GM23338 (cell line): Measurements from ENCODE around the gene NLE1. TPM values are rescaled to one million over a fixed set of nuclear protein-coding genes. Genes with fewer than 3 reads are reported as not detected.

ENCODE experiments used
- ATAC-seq: fragments of 200-7000 bp; cut with Tn5 transposase; 3 replicates; pipeline ENCODE4 v1.9.1; 2020
- DNase-seq: peaks from one replicate; pipeline ENCODE4 v3.0.0-alpha.2; 2015; ENCODE audit warnings: low spot score
- H2AFZ ChIP-seq: fragments of 200-600 bp; sonication (generic); 2 replicates; pipeline ENCODE4 v1.8.0; 2016; ENCODE audit warnings: antibody characterized with exemption, mild to moderate bottlenecking, moderate library complexity
- H3F3A ChIP-seq: fragments of 200-600 bp; sonication (generic); replicated peaks from 2 replicates; pipeline ENCODE4 v1.8.0; 2017; ENCODE audit warnings: antibody characterized with exemption, mixed run types, low read depth
- H3K27ac ChIP-seq: fragments of 200-600 bp; sonication (generic); 2 replicates; pipeline ENCODE4 v1.6.1; 2016; ENCODE audit warnings: low read depth
- H3K27me3 ChIP-seq: fragments of 200-600 bp; sonication (generic); 2 replicates; pipeline ENCODE4 v1.8.0; 2016; ENCODE audit warnings: mild to moderate bottlenecking, mixed run types, moderate library complexity; ENCODE audit not compliant: insufficient read depth
- H3K36me3 ChIP-seq: fragments of 200-600 bp; sonication (generic); 2 replicates; pipeline ENCODE4 v1.8.0; 2016; ENCODE audit warnings: mild to moderate bottlenecking; ENCODE audit not compliant: insufficient read depth
- H3K4me1 ChIP-seq: fragments of 200-600 bp; sonication (generic); 2 replicates; pipeline ENCODE4 v1.8.0; 2016; ENCODE audit warnings: mild to moderate bottlenecking, moderate library complexity; ENCODE audit not compliant: insufficient read depth
- H3K4me2 ChIP-seq: fragments of 200-600 bp; sonication (generic); 2 replicates; pipeline ENCODE4 v1.7.1; 2017; ENCODE audit warnings: mixed run types
- H3K4me3 ChIP-seq: fragments of 200-600 bp; sonication (generic); 2 replicates; pipeline ENCODE4 v1.6.1; 2016; ENCODE audit warnings: mixed run types
- H3K79me2 ChIP-seq: fragments of 200-600 bp; sonication (generic); replicated peaks from 2 replicates; pipeline ENCODE4 v1.8.0; 2017; ENCODE audit warnings: mild to moderate bottlenecking; ENCODE audit not compliant: insufficient read depth
- H3K9me2 ChIP-seq: fragments of 200-600 bp; sonication (generic); 2 replicates; pipeline ENCODE4 v1.8.0; 2017; ENCODE audit not compliant: insufficient read depth
- H4K20me1 ChIP-seq: fragments of 200-600 bp; sonication (generic); replicated peaks from 2 replicates; pipeline ENCODE4 v1.8.0; 2017; ENCODE audit warnings: mild to moderate bottlenecking; ENCODE audit not compliant: insufficient read depth
- H3K27ac Mint-ChIP-seq: 2 replicates; pipeline ENCODE4 v1.8.0; 2020; ENCODE audit warnings: inconsistent platforms, mild to moderate bottlenecking, moderate library complexity, mixed read lengths
- H3K27me3 Mint-ChIP-seq: 3 replicates; pipeline ENCODE4 v1.8.0; 2022; ENCODE audit warnings: low read depth, mild to moderate bottlenecking, moderate library complexity, mixed read lengths, inconsistent platforms; ENCODE audit not compliant: insufficient read depth, poor library complexity
- H3K36me3 Mint-ChIP-seq: 3 replicates; pipeline ENCODE4 v1.8.0; 2021; ENCODE audit warnings: low read depth, mild to moderate bottlenecking, inconsistent platforms, moderate library complexity, mixed read lengths
- H3K4me1 Mint-ChIP-seq: 3 replicates; pipeline ENCODE4 v1.8.0; 2020; ENCODE audit warnings: mild to moderate bottlenecking, inconsistent platforms, mixed read lengths
- H3K4me3 Mint-ChIP-seq: 3 replicates; pipeline ENCODE4 v1.8.0; 2021; ENCODE audit warnings: moderate library complexity, mild to moderate bottlenecking, inconsistent platforms, mixed read lengths
- H3K9me3 Mint-ChIP-seq: 3 replicates; pipeline ENCODE4 v1.8.0; 2020; ENCODE audit warnings: moderate library complexity, mild to moderate bottlenecking, inconsistent platforms, mixed read lengths
- CREB1 ChIP-seq: fragments of 250-450 bp; sonication (Bioruptor Pico); IDR thresholded peaks from 2 replicates; pipeline ENCODE4 v1.5.0; 2020; ENCODE audit warnings: low read depth, mild to moderate bottlenecking, moderate library complexity
- ETS1 ChIP-seq: IDR thresholded peaks from 2 replicates; pipeline ENCODE4 v1.6.1; 2016; ENCODE audit warnings: antibody characterized with exemption
- EZH2 ChIP-seq: fragments of 200-600 bp; sonication (generic); IDR thresholded peaks from one replicate; pipeline ENCODE4 v1.8.0; 2017; ENCODE audit warnings: antibody characterized with exemption, mild to moderate bottlenecking, low read depth; ENCODE audit not compliant: unreplicated experiment
- EZH2phosphoT487 ChIP-seq: fragments of 200-600 bp; sonication (generic); IDR thresholded peaks from one replicate; pipeline ENCODE4 v1.8.1; 2018; ENCODE audit warnings: antibody characterized with exemption; ENCODE audit not compliant: unreplicated experiment
- NANOG ChIP-seq: IDR thresholded peaks from 2 replicates; pipeline ENCODE4 v1.6.1; 2016; ENCODE audit warnings: antibody characterized with exemption, borderline replicate concordance
- POLR2AphosphoS5 ChIP-seq: IDR thresholded peaks from 2 replicates; pipeline ENCODE4 v1.6.1; 2016; ENCODE audit warnings: antibody characterized with exemption, low read depth
- ZNF114 ChIP-seq: fragments of 250-450 bp; sonication (Bioruptor Pico); IDR thresholded peaks from 2 replicates; pipeline ENCODE4 v1.5.0; 2020; ENCODE audit warnings: mild to moderate bottlenecking, moderate library complexity
- ZNF331 ChIP-seq: fragments of 250-450 bp; sonication (Bioruptor Pico); IDR thresholded peaks from 2 replicates; pipeline ENCODE4 v1.5.0; 2020; ENCODE audit warnings: low read depth, mild to moderate bottlenecking, moderate library complexity
- polyA plus RNA-seq: library from polyadenylated mRNA; unstranded; fragments of >200 nt; fragmentation: Nextera tagmentation; extraction: Ambion mirVana; gene quantifications from 2 replicates; pipeline ENCODE4 v1.2.1, GENCODE V29; 2016
- total RNA-seq: library from RNA; depleted of rRNA; stranded (reverse); fragments of >200 nt; shearing (Covaris generic); gene quantifications from 2 replicates; pipeline ENCODE4 v1.2.3, GENCODE V29; 2014
- TF ChIP-seq, protein P1 (sequence below), 2 experiments: fragments of 200-600 bp in 1 of 2; sonication (generic) in 1 of 2; conservative IDR thresholded peaks; 2 replicates each; pipeline versions ENCODE4 v1.5.1 to v1.6.1; 2016 to 2017; ENCODE audit warnings: antibody characterized with exemption in 2 of 2, low read depth in 2 of 2, mild to moderate bottlenecking in 2 of 2, moderate library complexity in 1 of 2
- TF ChIP-seq, protein P2 (sequence below): IDR thresholded peaks from one replicate; pipeline ENCODE4 v1.6.1; 2018; ENCODE audit warnings: antibody characterized with exemption; ENCODE audit not compliant: unreplicated experiment

NLE1 gene
- total and polyA plus RNA-seq, 2 experiments from 2014 or later: 16.6 to 66.4 TPM

DNA sequence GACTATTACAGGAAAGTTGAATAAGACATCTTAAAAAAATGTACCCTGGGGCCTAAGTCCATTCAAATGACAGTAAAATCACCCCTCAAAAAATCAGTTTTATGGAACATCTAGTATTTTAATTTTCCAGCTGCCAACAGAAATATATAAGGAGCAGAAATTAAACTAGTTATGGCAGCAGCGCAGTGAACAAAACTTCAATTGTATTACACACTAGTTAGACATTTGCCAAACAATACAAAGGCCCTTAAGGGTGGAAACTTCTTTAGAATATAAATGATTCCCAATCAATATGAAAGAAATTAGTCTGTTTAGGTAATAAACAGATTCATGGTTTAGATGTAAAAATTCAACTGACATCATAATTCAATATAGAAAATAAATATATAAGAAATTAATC, 60.5 kb downstream of the NLE1 start:
- Mint-ChIP-seq H3K4me1 (peaks cover 58% of the 10 kb centered on the region), H3K36me3 (no peaks in the 10 kb centered on the region; the same call in 2 of the 3 replicates)

GRCh38 chr17:35080536-35080935, 61.6 kb downstream of the NLE1 start:
- peaks cover 55% of the 10 kb centered on the region for H3K4me1 ChIP-seq
- H3K36me3 ChIP-seq: no peaks in the 10 kb centered on the region
- peaks cover 3% of the 10 kb centered on the region; the same call in 1 of the 2 replicates for H4K20me1 ChIP-seq
- Mint-ChIP-seq H3K9me3 (no peaks in the 10 kb centered on the region), H3K4me3 (no peak overlapping the region), H3K27me3 (no peaks in the 10 kb centered on the region), H3K27ac (peak overlapping the region; percentile 80), H3K36me3 (no peaks in the 10 kb centered on the region; the same call in 2 of the 3 replicates), H3K4me1 (peaks cover 48% of the 10 kb centered on the region)
- no peak overlapping the region for H2AFZ ChIP-seq
- ATAC-seq: no peak
- peaks cover 7% of the 10 kb centered on the region; the same call in 1 of the 2 replicates for H3K79me2 ChIP-seq
- TF ChIP-seq EZH2 (no peak), EZH2phosphoT487 (no peak), ZNF114 (no peak), CREB1 (no peak), ZNF331 (CRISPR knock-in tag) (no peak), POLR2AphosphoS5 (no peak), NANOG (no peak), ETS1 (no peak)
- TF ChIP-seq, protein P1, sequence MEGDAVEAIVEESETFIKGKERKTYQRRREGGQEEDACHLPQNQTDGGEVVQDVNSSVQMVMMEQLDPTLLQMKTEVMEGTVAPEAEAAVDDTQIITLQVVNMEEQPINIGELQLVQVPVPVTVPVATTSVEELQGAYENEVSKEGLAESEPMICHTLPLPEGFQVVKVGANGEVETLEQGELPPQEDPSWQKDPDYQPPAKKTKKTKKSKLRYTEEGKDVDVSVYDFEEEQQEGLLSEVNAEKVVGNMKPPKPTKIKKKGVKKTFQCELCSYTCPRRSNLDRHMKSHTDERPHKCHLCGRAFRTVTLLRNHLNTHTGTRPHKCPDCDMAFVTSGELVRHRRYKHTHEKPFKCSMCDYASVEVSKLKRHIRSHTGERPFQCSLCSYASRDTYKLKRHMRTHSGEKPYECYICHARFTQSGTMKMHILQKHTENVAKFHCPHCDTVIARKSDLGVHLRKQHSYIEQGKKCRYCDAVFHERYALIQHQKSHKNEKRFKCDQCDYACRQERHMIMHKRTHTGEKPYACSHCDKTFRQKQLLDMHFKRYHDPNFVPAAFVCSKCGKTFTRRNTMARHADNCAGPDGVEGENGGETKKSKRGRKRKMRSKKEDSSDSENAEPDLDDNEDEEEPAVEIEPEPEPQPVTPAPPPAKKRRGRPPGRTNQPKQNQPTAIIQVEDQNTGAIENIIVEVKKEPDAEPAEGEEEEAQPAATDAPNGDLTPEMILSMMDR (conservative IDR thresholded peaks at IDR 0.05; ENCODE audit: low read depth in 2 of 2): no peak
- H3K27ac ChIP-seq: 0 out of 2 replicates have a peak overlapping the region, but pooled peaks have one; percentile 18
- H3K4me3 ChIP-seq: no peak overlapping the region
- H3F3A ChIP-seq: no peaks in the 10 kb centered on the region
- DNase-seq: no peak
- H3K27me3 ChIP-seq: no peaks in the 10 kb centered on the region
- H3K9me2 ChIP-seq: no peaks in the 10 kb centered on the region
- peak overlapping the region; percentile 60 for H3K4me2 ChIP-seq

More for the DNA sequence above, 60.5 kb downstream of the NLE1 start:
- Histone ChIP-seq H3F3A (no peaks in the 10 kb centered on the region), H3K79me2 (peaks cover 13% of the 10 kb centered on the region; the same call in 1 of the 2 replicates), H3K9me2 (no peaks in the 10 kb centered on the region), H3K4me1 (peaks cover 65% of the 10 kb centered on the region), H2AFZ (no peak overlapping the region), H3K4me2 (0 out of 2 replicates have a peak overlapping the region, but pooled peaks have one; percentile 60), H4K20me1 (peaks cover 3% of the 10 kb centered on the region; the same call in 1 of the 2 replicates), H3K27ac (no peak overlapping the region), H3K4me3 (no peak overlapping the region), H3K27me3 (no peaks in the 10 kb centered on the region), H3K36me3 (no peaks in the 10 kb centered on the region)
- Mint-ChIP-seq H3K27me3 (no peaks in the 10 kb centered on the region), H3K9me3 (no peaks in the 10 kb centered on the region), H3K27ac (no peak overlapping the region; the same call in 1 of the 2 replicates), H3K4me3 (no peak overlapping the region)
- DNase-seq (no peak), ATAC-seq (no peak)
- TF ChIP-seq EZH2 (no peak), ZNF114 (no peak), ETS1 (no peak), POLR2AphosphoS5 (no peak)
- TF ChIP-seq, protein P2, sequence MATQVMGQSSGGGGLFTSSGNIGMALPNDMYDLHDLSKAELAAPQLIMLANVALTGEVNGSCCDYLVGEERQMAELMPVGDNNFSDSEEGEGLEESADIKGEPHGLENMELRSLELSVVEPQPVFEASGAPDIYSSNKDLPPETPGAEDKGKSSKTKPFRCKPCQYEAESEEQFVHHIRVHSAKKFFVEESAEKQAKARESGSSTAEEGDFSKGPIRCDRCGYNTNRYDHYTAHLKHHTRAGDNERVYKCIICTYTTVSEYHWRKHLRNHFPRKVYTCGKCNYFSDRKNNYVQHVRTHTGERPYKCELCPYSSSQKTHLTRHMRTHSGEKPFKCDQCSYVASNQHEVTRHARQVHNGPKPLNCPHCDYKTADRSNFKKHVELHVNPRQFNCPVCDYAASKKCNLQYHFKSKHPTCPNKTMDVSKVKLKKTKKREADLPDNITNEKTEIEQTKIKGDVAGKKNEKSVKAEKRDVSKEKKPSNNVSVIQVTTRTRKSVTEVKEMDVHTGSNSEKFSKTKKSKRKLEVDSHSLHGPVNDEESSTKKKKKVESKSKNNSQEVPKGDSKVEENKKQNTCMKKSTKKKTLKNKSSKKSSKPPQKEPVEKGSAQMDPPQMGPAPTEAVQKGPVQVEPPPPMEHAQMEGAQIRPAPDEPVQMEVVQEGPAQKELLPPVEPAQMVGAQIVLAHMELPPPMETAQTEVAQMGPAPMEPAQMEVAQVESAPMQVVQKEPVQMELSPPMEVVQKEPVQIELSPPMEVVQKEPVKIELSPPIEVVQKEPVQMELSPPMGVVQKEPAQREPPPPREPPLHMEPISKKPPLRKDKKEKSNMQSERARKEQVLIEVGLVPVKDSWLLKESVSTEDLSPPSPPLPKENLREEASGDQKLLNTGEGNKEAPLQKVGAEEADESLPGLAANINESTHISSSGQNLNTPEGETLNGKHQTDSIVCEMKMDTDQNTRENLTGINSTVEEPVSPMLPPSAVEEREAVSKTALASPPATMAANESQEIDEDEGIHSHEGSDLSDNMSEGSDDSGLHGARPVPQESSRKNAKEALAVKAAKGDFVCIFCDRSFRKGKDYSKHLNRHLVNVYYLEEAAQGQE: no peak
